ENCODE measurements around the gene ARHGAP22. TPM values are rescaled to one million over a fixed set of nuclear protein-coding genes. Genes with fewer than 3 reads are reported as not detected.

ARHGAP22 gene
- total and polyA plus RNA-seq, 2 donors (not counting 1 experiment from before 2014, with no cell fraction given) = 10.4 to 75.5 TPM

DNA sequence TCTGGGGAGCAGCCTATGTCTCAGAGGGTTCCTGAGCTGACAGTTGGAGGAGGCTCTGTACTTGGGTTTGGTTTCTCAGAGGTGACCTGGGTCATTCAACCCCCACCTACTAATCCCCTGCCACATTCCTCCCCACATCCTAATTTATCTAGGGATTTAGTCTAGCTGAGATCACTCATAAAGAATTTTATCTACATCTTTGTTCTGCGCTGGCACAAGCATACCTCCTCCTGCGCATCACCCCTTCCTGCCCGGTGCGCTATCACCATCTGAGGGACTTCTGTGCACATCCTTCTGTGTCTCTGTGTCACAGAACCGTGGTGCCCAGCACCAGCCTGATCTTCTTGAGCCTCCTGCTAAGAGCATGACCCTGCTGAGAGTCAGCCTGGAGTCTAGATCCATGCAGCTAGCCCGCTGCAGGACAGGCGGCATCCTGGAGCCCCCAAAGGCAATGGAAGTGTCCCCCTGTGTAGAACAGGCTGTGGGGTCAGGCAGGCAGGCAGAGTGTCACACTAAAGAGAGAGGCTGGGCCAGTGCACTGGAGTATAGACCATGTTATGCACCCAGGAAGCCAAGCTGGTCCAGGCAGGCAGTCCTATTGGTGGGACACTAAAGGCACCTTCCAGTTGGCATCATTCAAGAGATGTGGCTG is 63.6 kb downstream of the ARHGAP22 start:
- no peak overlapping the region for H3K4me3 ChIP-seq (replicated peaks in 1 of 4; ENCODE audit: control extremely low read depth in 1 of 4, insufficient read depth in 1 of 4, low read depth in 3 of 4, low read length in 4 of 4)
- no peak overlapping the region for H3K9ac ChIP-seq (ENCODE audit: insufficient read depth, low read length)
- H3K36me3 ChIP-seq (ENCODE audit: control insufficient read depth, insufficient read depth, low read length) = peaks cover 9% of the 10 kb centered on the region
- TF ChIP-seq, protein P1, sequence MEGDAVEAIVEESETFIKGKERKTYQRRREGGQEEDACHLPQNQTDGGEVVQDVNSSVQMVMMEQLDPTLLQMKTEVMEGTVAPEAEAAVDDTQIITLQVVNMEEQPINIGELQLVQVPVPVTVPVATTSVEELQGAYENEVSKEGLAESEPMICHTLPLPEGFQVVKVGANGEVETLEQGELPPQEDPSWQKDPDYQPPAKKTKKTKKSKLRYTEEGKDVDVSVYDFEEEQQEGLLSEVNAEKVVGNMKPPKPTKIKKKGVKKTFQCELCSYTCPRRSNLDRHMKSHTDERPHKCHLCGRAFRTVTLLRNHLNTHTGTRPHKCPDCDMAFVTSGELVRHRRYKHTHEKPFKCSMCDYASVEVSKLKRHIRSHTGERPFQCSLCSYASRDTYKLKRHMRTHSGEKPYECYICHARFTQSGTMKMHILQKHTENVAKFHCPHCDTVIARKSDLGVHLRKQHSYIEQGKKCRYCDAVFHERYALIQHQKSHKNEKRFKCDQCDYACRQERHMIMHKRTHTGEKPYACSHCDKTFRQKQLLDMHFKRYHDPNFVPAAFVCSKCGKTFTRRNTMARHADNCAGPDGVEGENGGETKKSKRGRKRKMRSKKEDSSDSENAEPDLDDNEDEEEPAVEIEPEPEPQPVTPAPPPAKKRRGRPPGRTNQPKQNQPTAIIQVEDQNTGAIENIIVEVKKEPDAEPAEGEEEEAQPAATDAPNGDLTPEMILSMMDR (conservative IDR thresholded peaks at IDR 0.05 in 1 of 2, IDR thresholded peaks at IDR 0.05 in 1 of 2; ENCODE audit: low read depth in 1 of 2, low read length in 2 of 2) = no peak
- no peak for TF ChIP-seq EZH2 (IDR thresholded peaks at IDR 0.05; ENCODE audit: low read length, missing control alignments)
- no peaks in the 10 kb centered on the region for H3K4me1 ChIP-seq (ENCODE audit: control insufficient read depth, extremely low read depth, insufficient read depth, low read length)
- no peak for DNase-seq (ENCODE audit: low read depth in 2 of 2)
- H3K27me3 ChIP-seq (ENCODE audit: control insufficient read depth, insufficient read depth, low read length) = no peaks in the 10 kb centered on the region
- no peaks in the 10 kb centered on the region for H4K20me1 ChIP-seq (ENCODE audit: control insufficient read depth, extremely low read depth, insufficient read depth, low read length)
- no peak overlapping the region for H3K27ac ChIP-seq (ENCODE audit: insufficient read depth, low read length)
- H3K79me2 ChIP-seq (ENCODE audit: control insufficient read depth, insufficient read depth, low read length) = peaks cover 21% of the 10 kb centered on the region
- H3K9me3 ChIP-seq (ENCODE audit: control insufficient read depth, insufficient read depth, low read depth, low read length) = no peaks in the 10 kb centered on the region
- H2AFZ ChIP-seq (ENCODE audit: low read length) = no peak overlapping the region
- no peak overlapping the region for H3K4me2 ChIP-seq (ENCODE audit: extremely low read depth, insufficient read depth, low read length)

DNA sequence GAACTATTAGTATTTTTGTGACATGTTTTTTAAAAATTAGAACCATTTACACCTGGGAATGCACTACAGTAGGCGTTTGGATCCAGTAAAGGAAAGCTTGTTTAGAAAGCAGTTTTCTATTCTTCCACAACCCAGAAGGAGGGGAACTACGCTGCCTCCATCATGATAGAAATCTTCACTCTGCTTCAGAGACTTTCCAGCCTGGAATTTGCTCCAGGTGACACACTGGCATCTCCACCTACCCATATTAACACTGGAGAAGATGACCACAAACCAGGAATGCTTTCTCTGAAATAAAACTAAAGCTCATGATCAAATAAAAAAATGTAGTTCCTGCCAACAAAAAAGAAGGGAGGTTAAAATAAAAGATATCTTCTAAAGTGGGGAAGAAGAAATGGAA is 66.3 kb downstream of the ARHGAP22 start:
- TF ChIP-seq EZH2 (IDR thresholded peaks at IDR 0.05; ENCODE audit: low read length, missing control alignments) = no peak
- TF ChIP-seq, protein P1 (conservative IDR thresholded peaks at IDR 0.05 in 1 of 2, IDR thresholded peaks at IDR 0.05 in 1 of 2; ENCODE audit: low read depth in 1 of 2, low read length in 2 of 2) = no peak
- Histone ChIP-seq H4K20me1 (ENCODE audit: control insufficient read depth, extremely low read depth, insufficient read depth, low read length) (no peaks in the 10 kb centered on the region), H3K36me3 (ENCODE audit: control insufficient read depth, insufficient read depth, low read length) (peaks cover 5% of the 10 kb centered on the region), H3K79me2 (ENCODE audit: control insufficient read depth, insufficient read depth, low read length) (peaks cover 20% of the 10 kb centered on the region), H3K4me1 (ENCODE audit: control insufficient read depth, extremely low read depth, insufficient read depth, low read length) (no peaks in the 10 kb centered on the region), H3K9ac (ENCODE audit: insufficient read depth, low read length) (no peak overlapping the region), H3K4me2 (ENCODE audit: extremely low read depth, insufficient read depth, low read length) (no peak overlapping the region), H3K27me3 (ENCODE audit: control insufficient read depth, insufficient read depth, low read length) (no peaks in the 10 kb centered on the region), H3K27ac (ENCODE audit: insufficient read depth, low read length) (no peak overlapping the region), H3K9me3 (ENCODE audit: control insufficient read depth, insufficient read depth, low read depth, low read length) (no peaks in the 10 kb centered on the region), H3K4me3 (replicated peaks in 1 of 4; ENCODE audit: control extremely low read depth in 1 of 4, insufficient read depth in 1 of 4, low read depth in 3 of 4, low read length in 4 of 4) (no peak overlapping the region), H2AFZ (ENCODE audit: low read length) (no peak overlapping the region)
- no peak for DNase-seq (ENCODE audit: low read depth in 2 of 2)

DNA sequence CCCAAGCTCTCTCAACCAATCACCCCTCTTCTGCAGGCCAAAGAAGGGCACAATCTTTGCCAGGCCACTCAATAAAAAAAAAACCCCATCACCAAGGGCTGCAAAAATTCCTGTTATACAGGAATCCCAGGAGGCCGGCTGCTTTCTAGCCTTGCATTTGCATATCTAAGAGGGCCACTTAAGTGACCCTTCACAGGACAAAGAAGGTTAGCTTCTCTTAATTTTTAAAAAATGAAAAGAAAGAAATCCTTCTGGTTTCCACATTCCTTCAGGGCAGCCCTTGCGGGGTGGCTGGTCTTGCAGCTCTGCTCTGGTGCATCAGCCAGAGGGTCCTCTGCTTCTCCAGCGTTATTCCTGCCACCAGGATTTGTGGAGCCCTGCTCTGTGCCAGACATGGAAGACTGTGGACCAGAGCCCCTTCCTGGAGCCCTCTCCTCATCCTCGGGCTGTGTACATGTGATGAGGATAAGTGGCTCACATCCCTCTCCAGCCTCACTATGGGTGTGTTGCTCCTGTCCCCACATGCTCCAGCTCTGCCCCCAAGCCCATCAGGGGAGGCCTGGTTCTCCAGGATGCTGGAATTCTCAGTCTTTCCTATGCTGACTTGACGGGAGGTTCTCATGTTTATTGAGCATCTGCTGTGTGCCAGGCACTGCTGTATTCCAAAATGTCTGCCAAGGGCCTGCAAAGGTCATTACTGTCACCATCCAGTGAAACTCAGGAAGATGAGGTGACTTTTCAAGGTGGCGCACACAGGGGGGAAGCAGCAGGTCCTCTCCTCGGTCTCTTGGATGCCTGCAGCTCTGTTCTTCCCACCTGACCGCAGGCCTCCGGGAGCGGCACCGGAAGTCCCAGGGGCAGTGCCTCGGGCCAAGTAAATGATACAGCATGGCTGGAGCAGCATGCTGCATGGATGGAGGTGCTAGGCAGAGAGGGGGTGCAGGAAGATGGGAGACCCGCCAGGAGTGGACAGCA is 67.7 kb downstream of the ARHGAP22 start:
- peaks cover 18% of the 10 kb centered on the region for H3K79me2 ChIP-seq (ENCODE audit: control insufficient read depth, insufficient read depth, low read length)
- H3K4me2 ChIP-seq (ENCODE audit: extremely low read depth, insufficient read depth, low read length) = no peak overlapping the region
- H4K20me1 ChIP-seq (ENCODE audit: control insufficient read depth, extremely low read depth, insufficient read depth, low read length) = no peaks in the 10 kb centered on the region
- TF ChIP-seq EZH2 (IDR thresholded peaks at IDR 0.05; ENCODE audit: low read length, missing control alignments) = no peak
- TF ChIP-seq, protein P1 (conservative IDR thresholded peaks at IDR 0.05 in 1 of 2, IDR thresholded peaks at IDR 0.05 in 1 of 2; ENCODE audit: low read depth in 1 of 2, low read length in 2 of 2) = no peak
- no peak overlapping the region for H3K4me3 ChIP-seq (replicated peaks in 1 of 4; ENCODE audit: control extremely low read depth in 1 of 4, insufficient read depth in 1 of 4, low read depth in 3 of 4, low read length in 4 of 4)
- H3K27me3 ChIP-seq (ENCODE audit: control insufficient read depth, insufficient read depth, low read length) = no peaks in the 10 kb centered on the region
- H2AFZ ChIP-seq (ENCODE audit: low read length) = no peak overlapping the region
- DNase-seq (ENCODE audit: low read depth in 2 of 2) = no peak
- no peaks in the 10 kb centered on the region for H3K9me3 ChIP-seq (ENCODE audit: control insufficient read depth, insufficient read depth, low read depth, low read length)
- H3K36me3 ChIP-seq (ENCODE audit: control insufficient read depth, insufficient read depth, low read length) = peaks cover 5% of the 10 kb centered on the region
- no peak overlapping the region for H3K9ac ChIP-seq (ENCODE audit: insufficient read depth, low read length)
- H3K27ac ChIP-seq (ENCODE audit: insufficient read depth, low read length) = no peak overlapping the region
- H3K4me1 ChIP-seq (ENCODE audit: control insufficient read depth, extremely low read depth, insufficient read depth, low read length) = no peaks in the 10 kb centered on the region
